NCI-H510A (cell line): ENCODE data around the gene PRKG1.

Experiments used
- DNase-seq: peaks from one replicate; lab custom pipeline; 2025; lab: John Stamatoyannopoulos, UW

PRKG1 gene

DNA sequence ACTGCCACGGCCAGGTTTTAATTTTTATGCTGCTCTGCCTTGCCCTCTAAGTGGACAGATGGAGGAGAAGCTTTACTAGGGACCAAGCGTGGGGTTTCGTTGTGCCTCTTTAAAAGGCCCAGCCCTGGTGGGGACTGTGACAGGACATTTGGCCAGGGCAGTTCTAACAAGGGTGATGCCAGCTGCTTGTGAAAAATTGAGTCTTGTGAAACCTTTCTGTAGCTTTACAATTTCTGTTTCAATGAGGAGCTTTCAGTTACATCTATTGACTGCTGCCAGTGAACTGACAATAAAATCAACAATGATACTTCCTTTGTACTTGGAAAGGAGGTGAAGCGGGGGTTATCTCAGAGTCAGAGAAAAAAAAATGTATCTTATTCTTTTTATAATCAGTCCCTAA is 858.2 kb downstream of the PRKG1 start:
- no peak for DNase-seq

DNA sequence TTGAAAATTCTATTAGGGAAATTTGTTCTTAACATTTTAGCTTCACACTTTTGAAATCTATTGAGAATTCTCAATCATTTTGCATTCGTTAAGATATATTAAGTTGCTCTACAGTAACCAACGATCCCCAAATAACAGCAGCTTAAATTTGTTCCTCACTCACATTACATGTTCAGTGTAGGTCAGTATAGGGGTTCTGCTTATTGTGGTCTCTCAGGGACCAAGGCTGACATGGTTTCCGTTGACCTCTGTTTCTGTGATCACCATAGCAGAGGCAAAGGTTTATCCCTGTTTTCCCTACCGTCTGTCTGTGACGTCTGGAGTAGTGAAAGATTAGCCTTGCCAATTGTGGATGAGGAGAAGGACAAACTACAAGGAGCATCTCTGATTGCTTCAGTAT is 860.1 kb downstream of the PRKG1 start:
- no peak for DNase-seq

- DNase-seq, result no peak
These were observed 861.1 kb downstream of the PRKG1 start for GRCh38 chr10:51935341-51935740.

GRCh38 chr10:51937308-51938140 is 863.2 kb downstream of the PRKG1 start:
- no peak for DNase-seq

DNA sequence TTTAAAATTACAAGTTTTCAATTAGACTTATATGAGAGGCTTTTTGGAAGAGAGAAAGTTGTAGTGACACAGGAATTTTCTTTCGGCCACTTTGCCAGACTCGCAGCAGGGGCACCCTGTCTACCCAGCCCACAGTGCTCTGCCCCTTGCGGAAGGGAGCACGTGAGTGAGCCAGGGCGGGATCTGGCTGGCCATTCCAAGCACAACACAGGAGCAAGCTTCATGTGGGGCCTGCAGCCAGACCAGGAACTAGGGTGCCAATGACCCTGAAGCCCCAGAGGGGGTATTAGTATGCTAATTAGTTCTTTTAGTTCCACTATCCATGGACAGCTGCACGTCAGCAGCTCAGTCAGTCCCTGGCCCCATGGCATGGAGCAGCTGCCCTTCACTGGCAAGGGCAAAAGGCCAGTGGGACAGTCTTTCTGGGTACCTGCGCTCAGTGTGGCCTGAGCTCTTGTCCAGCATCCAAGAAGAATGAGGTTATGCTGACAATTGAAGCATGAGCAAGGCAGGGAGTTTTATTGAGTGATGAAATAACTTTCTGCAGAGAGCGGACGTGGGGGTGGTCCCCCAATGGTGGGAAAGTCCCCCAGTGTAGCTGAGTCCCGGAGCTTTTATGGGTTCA is 876.2 kb downstream of the PRKG1 start:
- DNase-seq, result no peak

- no peak for DNase-seq
These were observed 876.8 kb downstream of the PRKG1 start for GRCh38 chr10:51950996-51951555.

- DNase-seq, result no peak
These were observed 877.3 kb downstream of the PRKG1 start for GRCh38 chr10:51951601-51952000.

DNA sequence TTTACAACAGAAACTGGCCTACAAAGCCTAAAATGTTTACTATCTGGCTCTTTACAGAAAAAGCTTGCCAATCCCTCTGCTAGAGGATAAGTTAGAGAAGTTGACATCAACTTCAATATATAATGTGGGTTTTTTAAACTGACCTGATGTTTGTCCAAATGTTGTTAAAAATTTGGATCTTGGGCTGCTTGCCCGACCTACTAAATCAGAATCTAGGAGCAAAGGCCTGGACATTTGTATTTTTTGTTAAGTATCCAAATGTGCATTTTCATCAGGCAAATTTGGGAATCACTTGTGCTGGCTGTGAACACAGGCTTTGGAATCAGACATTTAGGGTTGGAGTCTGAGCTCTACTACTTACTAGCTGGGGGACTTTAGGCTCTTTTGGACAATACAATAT is 877.8 kb downstream of the PRKG1 start:
- DNase-seq, result no peak

DNA sequence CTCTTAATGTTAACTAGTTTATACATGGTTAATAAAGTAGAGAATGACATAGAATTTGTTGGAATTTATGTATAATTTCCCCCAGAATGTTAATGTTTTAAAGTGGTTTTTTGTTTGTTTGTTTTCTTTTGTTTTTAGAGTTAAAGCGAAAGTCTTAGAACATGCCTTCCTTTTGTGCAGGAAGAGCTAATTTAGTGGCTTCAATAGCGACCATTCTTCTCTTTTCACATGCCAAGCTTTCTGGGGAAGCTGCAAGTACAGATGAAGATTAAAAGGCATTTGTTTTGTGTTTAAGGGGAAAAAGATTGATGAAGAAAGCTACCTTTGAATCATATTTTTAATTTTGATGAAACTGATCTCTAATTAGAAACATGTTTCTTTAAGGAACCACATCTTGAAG is 881.4 kb downstream of the PRKG1 start:
- no peak for DNase-seq

- DNase-seq, result no peak
These were observed 882.5 kb downstream of the PRKG1 start for GRCh38 chr10:51956822-51957221.

GRCh38 chr10:51960494-51960895 is 886.2 kb downstream of the PRKG1 start:
- peak; percentile 5 for DNase-seq

DNA sequence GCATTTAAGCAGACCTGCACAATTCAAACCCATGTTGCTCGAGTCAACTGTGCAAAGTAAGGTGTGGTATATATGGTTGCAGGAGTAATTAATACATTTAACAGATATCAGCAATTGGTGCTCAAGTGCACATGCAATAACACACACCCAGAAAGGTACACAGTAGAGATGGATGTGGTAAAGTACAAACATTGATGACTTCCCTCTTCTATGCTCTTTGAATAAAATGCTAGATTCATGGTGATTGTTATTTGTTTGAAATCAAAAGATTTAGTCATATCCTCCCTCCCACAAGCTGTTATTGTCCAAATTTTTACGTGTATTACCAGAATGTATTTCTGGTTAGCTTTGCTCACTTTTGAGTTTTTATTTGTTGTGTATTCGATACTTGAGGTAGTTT is 887.1 kb downstream of the PRKG1 start:
- DNase-seq, result no peak

GRCh38 chr10:51964630-51965029 is 890.3 kb downstream of the PRKG1 start:
- no peak for DNase-seq

GRCh38 chr10:51965451-51965850 is 891.2 kb downstream of the PRKG1 start:
- DNase-seq, result no peak

DNA sequence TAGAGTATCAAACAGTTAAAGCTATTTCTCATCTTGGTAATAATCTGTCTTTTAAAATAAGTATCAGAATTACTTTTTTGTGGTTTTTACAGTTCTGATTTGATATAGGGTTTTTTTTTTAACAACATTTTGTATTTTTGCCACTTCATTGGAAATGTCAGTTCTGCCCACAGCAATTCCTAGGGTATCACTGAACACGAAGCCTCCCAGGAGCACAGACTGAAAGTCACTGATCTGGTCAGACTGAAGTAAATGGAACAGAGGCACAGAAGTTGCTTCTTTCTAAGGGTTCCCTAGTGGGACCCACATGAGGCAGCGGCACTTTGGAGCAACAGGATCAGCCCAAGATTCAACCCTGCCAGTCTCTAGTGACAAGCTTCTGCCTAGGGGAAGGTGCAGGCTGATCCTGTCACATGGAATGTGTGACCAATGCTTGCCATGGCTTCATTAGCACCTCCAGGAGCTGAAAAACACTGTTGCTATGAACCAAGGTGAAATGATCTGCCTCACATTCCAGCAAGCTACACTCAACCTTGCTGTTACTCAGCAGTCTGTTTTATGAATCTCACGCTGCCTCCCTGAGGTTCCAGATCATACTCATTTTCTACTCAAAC is 898.6 kb downstream of the PRKG1 start:
- no peak for DNase-seq

DNA sequence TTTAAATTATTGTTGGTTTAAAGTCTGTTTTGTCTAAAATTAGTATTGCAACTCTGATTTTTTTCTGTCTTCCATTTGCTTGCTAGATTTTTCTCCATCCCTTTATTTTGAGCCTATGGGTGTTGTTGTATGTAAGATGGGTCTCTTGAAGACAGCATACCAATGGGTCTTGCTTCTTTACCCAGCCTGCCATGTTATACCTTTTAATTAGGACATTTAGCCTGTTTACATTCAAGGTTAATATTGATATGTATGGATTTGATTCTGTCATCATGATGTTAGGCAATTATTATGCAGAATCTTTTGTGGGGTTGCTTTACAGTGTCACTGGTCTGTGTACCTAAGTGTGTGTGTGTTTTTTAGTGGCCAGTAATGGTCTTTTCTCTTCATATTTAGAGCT is 906.5 kb downstream of the PRKG1 start:
- DNase-seq, result no peak

DNA sequence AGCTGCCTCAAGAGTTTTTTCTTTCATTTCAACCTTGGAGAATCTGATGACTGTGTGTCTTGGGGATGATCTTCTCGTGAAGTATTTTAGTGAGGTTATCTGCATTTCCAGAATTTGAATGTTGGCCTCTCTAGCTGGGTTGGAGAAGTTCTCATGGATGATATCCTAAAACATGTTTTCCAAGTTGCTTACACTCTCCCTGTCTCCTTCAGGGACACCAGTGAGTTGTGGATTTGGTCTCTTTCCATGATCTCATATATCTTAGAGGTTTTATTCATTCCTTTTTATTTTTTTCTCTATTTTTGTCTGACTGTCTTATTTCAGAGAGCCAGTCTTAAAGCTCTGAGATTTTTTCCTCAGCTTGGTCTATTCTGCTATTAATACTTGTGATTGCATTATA is 907.4 kb downstream of the PRKG1 start:
- DNase-seq, result no peak

DNA sequence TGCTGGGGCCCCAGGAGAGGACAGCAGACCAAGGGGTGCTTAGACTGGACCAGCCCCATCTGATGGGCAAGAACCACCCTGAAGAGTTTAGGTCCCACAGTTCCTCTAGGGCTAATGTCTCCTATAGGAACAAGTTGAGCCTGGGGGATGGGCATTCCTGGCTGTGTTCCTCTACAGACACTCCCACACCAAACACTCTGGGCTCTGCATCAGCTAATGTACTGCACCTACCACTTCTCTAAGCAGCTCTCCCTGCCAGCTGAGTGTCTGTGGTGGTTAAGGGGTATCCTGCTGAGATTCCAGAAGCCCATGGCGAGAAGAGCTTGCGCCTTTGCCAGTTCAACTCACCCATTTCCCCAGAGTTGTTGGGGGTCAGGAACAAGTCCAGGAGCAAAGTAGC is 909.2 kb downstream of the PRKG1 start:
- no peak for DNase-seq

DNA sequence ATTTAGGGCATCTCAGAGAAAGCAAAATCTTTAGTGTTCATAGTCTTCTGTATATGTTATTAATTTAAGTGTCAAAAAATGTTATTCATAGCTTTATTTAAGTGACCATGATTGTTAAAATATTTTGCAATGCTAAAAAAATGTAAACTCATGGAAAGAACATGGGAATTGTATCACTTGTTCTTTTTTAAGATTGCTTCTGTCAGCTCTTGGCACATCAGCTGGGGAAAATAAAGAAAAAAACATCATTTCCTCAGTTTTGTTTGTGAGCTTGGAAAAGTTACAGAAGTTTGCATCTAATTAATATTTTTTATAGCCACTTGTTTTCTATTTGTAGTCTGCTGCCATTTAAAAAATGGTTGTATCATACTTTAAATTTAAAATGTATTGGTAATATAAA is 911.0 kb downstream of the PRKG1 start:
- no peak for DNase-seq

GRCh38 chr10:51986516-51986915 is 912.2 kb downstream of the PRKG1 start:
- no peak for DNase-seq

DNA sequence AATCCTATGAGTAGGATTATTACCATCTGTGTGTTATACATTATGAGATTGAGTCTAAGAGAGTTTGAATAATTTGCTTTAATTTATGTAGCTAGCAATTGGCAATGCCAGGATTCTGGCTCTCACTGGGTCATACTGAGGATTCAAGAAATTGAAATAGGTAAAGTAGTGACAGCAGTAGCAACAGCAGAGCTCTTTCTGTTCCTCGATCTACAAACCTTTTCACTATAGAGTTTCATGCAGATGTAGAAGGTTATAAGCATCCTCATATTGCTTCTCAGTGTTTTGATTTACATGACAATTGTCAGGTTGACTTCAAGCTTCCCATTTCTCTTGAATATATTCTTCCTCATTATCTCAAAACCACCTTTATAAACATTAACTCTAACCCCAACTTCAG is 919.2 kb downstream of the PRKG1 start:
- DNase-seq, result no peak

DNA sequence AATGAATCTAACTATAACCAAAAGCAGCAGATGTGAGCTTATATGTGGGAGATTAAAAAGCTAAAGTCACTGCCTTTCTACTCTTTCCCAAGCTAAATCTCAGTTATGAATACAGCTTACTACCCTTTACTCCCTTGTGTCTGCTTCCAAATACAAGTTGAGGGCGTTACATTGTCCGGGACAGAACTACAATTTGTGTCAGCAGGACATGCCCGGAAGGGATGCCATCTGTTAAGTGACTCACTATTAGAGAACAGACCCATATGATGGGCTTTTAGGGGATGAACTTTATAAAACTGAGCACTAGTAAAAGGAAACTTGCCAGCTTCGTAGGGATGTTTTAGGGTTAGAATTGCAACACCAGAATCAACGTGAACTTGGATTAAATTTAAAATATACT is 924.8 kb downstream of the PRKG1 start:
- no peak for DNase-seq

DNA sequence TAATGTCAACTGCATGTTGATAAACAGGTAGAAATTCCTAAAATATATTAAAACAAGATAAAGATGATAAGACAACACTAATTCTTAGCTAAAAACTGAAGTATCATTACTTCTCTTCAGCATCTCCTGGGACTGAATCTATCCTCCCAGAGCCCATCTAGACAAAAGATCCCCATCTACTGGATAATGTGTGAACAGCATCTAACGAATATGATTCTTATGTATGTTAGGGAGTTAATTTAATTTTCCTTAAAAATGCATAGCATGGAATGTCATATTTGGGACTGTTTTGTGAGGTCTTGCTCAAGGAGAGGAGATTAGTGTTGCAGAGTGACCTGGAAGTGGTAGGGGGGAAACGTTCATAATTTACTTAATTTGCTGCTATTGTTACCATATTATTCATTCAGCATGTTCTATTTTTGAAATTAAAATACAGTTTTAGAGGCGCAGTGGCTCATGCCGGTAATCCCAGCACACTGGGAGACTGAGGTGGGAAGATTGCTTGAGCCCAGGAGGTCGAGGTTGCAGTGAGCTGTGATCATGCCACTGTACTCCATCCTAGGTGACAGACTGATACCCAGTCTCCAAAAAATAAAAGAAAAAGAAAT is 930.2 kb downstream of the PRKG1 start:
- no peak for DNase-seq
